Measurements from ENCODE around the gene PRKCA.
A peak's percentile ranks its signal among the peaks of the same experiment; 100 is the strongest.

The PRKCA gene

GRCh38 chr17:66564992-66565465 lies 262.6 kb downstream of the PRKCA start:
- TF ChIP-seq CTCF (IDR thresholded peaks at IDR 0.05; ENCODE audit: low read depth, low read length, poor library complexity, severe bottlenecking) (no peak), EZH2phosphoT487 (IDR thresholded peaks at IDR 0.05; ENCODE audit: borderline replicate concordance, low read length) (no peak)
- H3K4me3 ChIP-seq (ENCODE audit: low read length): no peak overlapping the region
- no peaks in the 10 kb centered on the region for H3K4me1 ChIP-seq (ENCODE audit: control insufficient read depth, low read length)
- H3K4me2 ChIP-seq (ENCODE audit: low read length): no peak overlapping the region
- H3K27me3 ChIP-seq (ENCODE audit: control insufficient read depth, low read length): no peaks in the 10 kb centered on the region
- no peaks in the 10 kb centered on the region for H3K9me2 ChIP-seq (replicated peaks; ENCODE audit: control insufficient read depth, low read length)
- H3K36me3 ChIP-seq (ENCODE audit: control insufficient read depth, low read length): no peaks in the 10 kb centered on the region
- H3F3A ChIP-seq (ENCODE audit: control insufficient read depth, insufficient read depth): no peaks in the 10 kb centered on the region
- peaks cover 3% of the 10 kb centered on the region; the same call in 1 of the 2 replicates for H3K9me3 ChIP-seq (ENCODE audit: control insufficient read depth, insufficient read depth, low read length)
- H3K79me2 ChIP-seq (ENCODE audit: control insufficient read depth, low read length): no peaks in the 10 kb centered on the region
- H4K20me1 ChIP-seq (ENCODE audit: control insufficient read depth, insufficient read depth, low read depth, low read length): no peaks in the 10 kb centered on the region
- H3K27ac ChIP-seq (ENCODE audit: low read depth, low read length): no peak overlapping the region

- no peaks in the 10 kb centered on the region for H3K36me3 ChIP-seq (ENCODE audit: control insufficient read depth, low read length)
- no peak overlapping the region for H3K4me3 ChIP-seq (ENCODE audit: low read length)
- H3K27ac ChIP-seq (ENCODE audit: low read depth, low read length): no peak overlapping the region
- H3K79me2 ChIP-seq (ENCODE audit: control insufficient read depth, low read length): no peaks in the 10 kb centered on the region
- no peaks in the 10 kb centered on the region for H3K27me3 ChIP-seq (ENCODE audit: control insufficient read depth, low read length)
- H3K4me2 ChIP-seq (ENCODE audit: low read length): no peak overlapping the region
- no peaks in the 10 kb centered on the region for H3K4me1 ChIP-seq (ENCODE audit: control insufficient read depth, low read length)
- H4K20me1 ChIP-seq (ENCODE audit: control insufficient read depth, insufficient read depth, low read depth, low read length): no peaks in the 10 kb centered on the region
- H3K9me2 ChIP-seq (replicated peaks; ENCODE audit: control insufficient read depth, low read length): no peaks in the 10 kb centered on the region
- TF ChIP-seq CTCF (IDR thresholded peaks at IDR 0.05; ENCODE audit: low read depth, low read length, poor library complexity, severe bottlenecking): peak; percentile 95
- no peak for TF ChIP-seq EZH2phosphoT487 (IDR thresholded peaks at IDR 0.05; ENCODE audit: borderline replicate concordance, low read length)
- H3K9me3 ChIP-seq (ENCODE audit: control insufficient read depth, insufficient read depth, low read length): peaks cover 3% of the 10 kb centered on the region; the same call in 1 of the 2 replicates
- H3F3A ChIP-seq (ENCODE audit: control insufficient read depth, insufficient read depth): no peaks in the 10 kb centered on the region
Observed at GRCh38 chr17:66567234-66568170, 265.1 kb downstream of the PRKCA start.

- peaks cover 3% of the 10 kb centered on the region; the same call in 1 of the 2 replicates for H3K9me3 ChIP-seq (ENCODE audit: control insufficient read depth, insufficient read depth, low read length)
- no peaks in the 10 kb centered on the region for H3K79me2 ChIP-seq (ENCODE audit: control insufficient read depth, low read length)
- H3K27me3 ChIP-seq (ENCODE audit: control insufficient read depth, low read length): no peaks in the 10 kb centered on the region
- no peaks in the 10 kb centered on the region for H3K9me2 ChIP-seq (replicated peaks; ENCODE audit: control insufficient read depth, low read length)
- H3F3A ChIP-seq (ENCODE audit: control insufficient read depth, insufficient read depth): no peaks in the 10 kb centered on the region
- TF ChIP-seq CTCF (IDR thresholded peaks at IDR 0.05; ENCODE audit: low read depth, low read length, poor library complexity, severe bottlenecking): no peak
- TF ChIP-seq EZH2phosphoT487 (IDR thresholded peaks at IDR 0.05; ENCODE audit: borderline replicate concordance, low read length): no peak
- H4K20me1 ChIP-seq (ENCODE audit: control insufficient read depth, insufficient read depth, low read depth, low read length): no peaks in the 10 kb centered on the region
- H3K4me1 ChIP-seq (ENCODE audit: control insufficient read depth, low read length): no peaks in the 10 kb centered on the region
- H3K4me3 ChIP-seq (ENCODE audit: low read length): no peak overlapping the region
- H3K4me2 ChIP-seq (ENCODE audit: low read length): no peak overlapping the region
- H3K36me3 ChIP-seq (ENCODE audit: control insufficient read depth, low read length): no peaks in the 10 kb centered on the region
- no peak overlapping the region for H3K27ac ChIP-seq (ENCODE audit: low read depth, low read length)
Observed at GRCh38 chr17:66569572-66569971, 267.2 kb downstream of the PRKCA start.

Data from DOHH2 (cell line).